PFSK-1 (cell line): ENCODE results near the gene MCTP1.

Source experiments
- FOXP2 ChIP-seq: optimal IDR thresholded peaks from 2 replicates; pipeline ENCODE3; 2011; ENCODE audit warnings: borderline replicate concordance, control low read depth, inconsistent platforms; ENCODE audit not compliant: insufficient read depth; ENCODE audit errors: extremely low read length, extremely low read depth
- POLR2AphosphoS5 ChIP-seq: IDR thresholded peaks from 2 replicates; pipeline ENCODE4 v1.6.1; 2012; ENCODE audit warnings: low read depth, mild to moderate bottlenecking, control low read depth, low read length, moderate library complexity
- REST ChIP-seq, 2 experiments: IDR thresholded peaks; 2 replicates each; pipeline versions ENCODE4 v1.6.1 to v1.8.0; 2011 to 2012; ENCODE audit warnings: low read depth in 2 of 2, low read length in 2 of 2, control low read depth in 1 of 2, inconsistent platforms in 1 of 2, mild to moderate bottlenecking in 1 of 2, moderate library complexity in 1 of 2; ENCODE audit not compliant: insufficient read depth in 1 of 2
- SIN3A ChIP-seq: IDR thresholded peaks from 2 replicates; pipeline ENCODE4 v1.6.1; 2012; ENCODE audit warnings: mild to moderate bottlenecking, low read length, moderate library complexity, borderline replicate concordance; ENCODE audit not compliant: insufficient read depth
- TAF1 ChIP-seq: IDR thresholded peaks from 2 replicates; pipeline ENCODE4 v1.6.1; 2012; ENCODE audit warnings: low read length, control low read depth, borderline replicate concordance; ENCODE audit not compliant: insufficient read depth

Gene MCTP1

GRCh38 chr5:94699562-94699961, 585.3 kb downstream of the MCTP1 start:
- no peak for TF ChIP-seq TAF1
- TF ChIP-seq REST (IDR thresholded peaks at IDR 0.05; ENCODE audit: insufficient read depth in 1 of 2, low read depth in 2 of 2, low read length in 2 of 2): no peak
- no peak for TF ChIP-seq FOXP2
- no peak for TF ChIP-seq SIN3A
- TF ChIP-seq POLR2AphosphoS5: no peak

- no peak for TF ChIP-seq FOXP2
- no peak for TF ChIP-seq SIN3A
- TF ChIP-seq POLR2AphosphoS5: no peak
- no peak for TF ChIP-seq TAF1
- TF ChIP-seq REST (IDR thresholded peaks at IDR 0.05; ENCODE audit: insufficient read depth in 1 of 2, low read depth in 2 of 2, low read length in 2 of 2): no peak
These were observed 586.7 kb downstream of the MCTP1 start for GRCh38 chr5:94698197-94698596.

GRCh38 chr5:94694671-94695070, 590.2 kb downstream of the MCTP1 start:
- TF ChIP-seq POLR2AphosphoS5: no peak
- no peak for TF ChIP-seq TAF1
- TF ChIP-seq FOXP2: no peak
- no peak for TF ChIP-seq SIN3A
- no peak for TF ChIP-seq REST (IDR thresholded peaks at IDR 0.05; ENCODE audit: insufficient read depth in 1 of 2, low read depth in 2 of 2, low read length in 2 of 2)

- TF ChIP-seq POLR2AphosphoS5 (no peak), REST (IDR thresholded peaks at IDR 0.05; ENCODE audit: insufficient read depth in 1 of 2, low read depth in 2 of 2, low read length in 2 of 2) (no peak), SIN3A (no peak), TAF1 (no peak), FOXP2 (no peak)
These were observed 591.0 kb downstream of the MCTP1 start for GRCh38 chr5:94693845-94694370.
